ENCODE data around the gene RSPO1.
"Not testable (repeated sequence)": the region's sequence is repeated elsewhere in the genome, so short reads cannot be mapped to it uniquely, and the experiment has no call there.

Gene RSPO1

GRCh38 chr1:37634244-37634991 is at the start of gene RSPO1:
TSS of gene RSPO1 (minus strand) at chr1:37634892. CDS start at chr1:37629661, 5,231 bp downstream.
- no peak for DNase-seq

- not testable (repeated sequence) for DNase-seq
These were observed 49.5 kb upstream of the RSPO1 start for GRCh38 chr1:37684182-37684581.

- no peak for DNase-seq
These were observed 47.8 kb upstream of the RSPO1 start for GRCh38 chr1:37682334-37682987.

- DNase-seq, result no peak
These were observed 46.2 kb upstream of the RSPO1 start for GRCh38 chr1:37680933-37681332.

- no peak for DNase-seq
These were observed 43.1 kb upstream of the RSPO1 start for GRCh38 chr1:37677808-37678207.

GRCh38 chr1:37677143-37677439 is 42.4 kb upstream of the RSPO1 start:
- DNase-seq, result no peak

GRCh38 chr1:37676281-37677142 is 41.8 kb upstream of the RSPO1 start:
- DNase-seq, result no peak

GRCh38 chr1:37673920-37674319 is 39.2 kb upstream of the RSPO1 start:
- no peak for DNase-seq

GRCh38 chr1:37672136-37672870 is 37.6 kb upstream of the RSPO1 start:
- DNase-seq, result no peak

- no peak for DNase-seq
These were observed 36.6 kb upstream of the RSPO1 start for GRCh38 chr1:37671261-37671660.

- DNase-seq, result no peak
These were observed 35.4 kb upstream of the RSPO1 start for GRCh38 chr1:37670133-37670532.

GRCh38 chr1:37667023-37667671 is 32.5 kb upstream of the RSPO1 start:
- DNase-seq, result no peak

- DNase-seq, result no peak
These were observed 31.7 kb upstream of the RSPO1 start for GRCh38 chr1:37666241-37666867.

- no peak for DNase-seq
These were observed 28.8 kb upstream of the RSPO1 start for GRCh38 chr1:37663426-37664000.

- DNase-seq, result no peak
These were observed 27.5 kb upstream of the RSPO1 start for GRCh38 chr1:37662031-37662755.

GRCh38 chr1:37661401-37661800 is 26.7 kb upstream of the RSPO1 start:
- DNase-seq, result no peak

- no peak for DNase-seq
These were observed 26.0 kb upstream of the RSPO1 start for GRCh38 chr1:37660664-37661063.

GRCh38 chr1:37658486-37658885 is 23.8 kb upstream of the RSPO1 start:
- DNase-seq, result no peak

GRCh38 chr1:37657620-37658412 is 23.1 kb upstream of the RSPO1 start:
- DNase-seq, result no peak

GRCh38 chr1:37656881-37657280 is 22.2 kb upstream of the RSPO1 start:
- DNase-seq, result no peak
